Lower leg skin (tissue), 4 donors: ENCODE measurements around the gene CSNK1G1. TPM values are rescaled to one million over a fixed set of nuclear protein-coding genes. Genes with fewer than 3 reads are reported as not detected.

Experiments used
- DNase-seq, 2 donors: peaks; one replicate each; pipeline ENCODE4 v3.0.0-alpha.2; 2019; ENCODE audit warnings: low spot score in 2 of 2
- H3K4me3 ChIP-seq: fragments of 200-600 bp; sonication (generic); 2 replicates; pipeline ENCODE4 v1.5.1; 2017; ENCODE audit warnings: mild to moderate bottlenecking, low read depth; ENCODE audit not compliant: poor library complexity, severe bottlenecking
- POLR2A ChIP-seq, 2 donors: fragments of 450-650 bp; IDR thresholded peaks; one replicate each; pipeline ENCODE4 v1.6.1; 2016 to 2017; ENCODE audit warnings: antibody characterized with exemption in 2 of 2, mild to moderate bottlenecking in 1 of 2, moderate library complexity in 1 of 2
- WGBS, 2 donors: methylation state at CpG; one replicate each; pipeline ENCODE4 v1.1.5; 2018; 5-methylcytosine and 5-hydroxymethylcytosine counted together
- intact Hi-C: fragments of 100-400 bp; cut with DNase I; formaldehyde crosslinking; loops from one replicate; pipeline ENCODE4 v1.15.0; 2023; ENCODE audit warnings: low total_unique reads
- total RNA-seq, 4 donors: library from RNA; depleted of rRNA; stranded (reverse); fragments of >200 nt; gene quantifications; one replicate each; pipeline ENCODE4 v1.1.0, GENCODE V29; 2016
- TF ChIP-seq, protein P1 (sequence below), 3 donors: fragments of 450-650 bp; IDR thresholded peaks; one replicate each; pipeline ENCODE4 v1.5.1; 2016; ENCODE audit warnings: antibody characterized with exemption in 3 of 3, mild to moderate bottlenecking in 3 of 3, moderate library complexity in 2 of 3

CSNK1G1 gene
- total RNA-seq, 4 donors from 2014 or later, result 11.9 to 16.7 (median 14.1) TPM

DNA sequence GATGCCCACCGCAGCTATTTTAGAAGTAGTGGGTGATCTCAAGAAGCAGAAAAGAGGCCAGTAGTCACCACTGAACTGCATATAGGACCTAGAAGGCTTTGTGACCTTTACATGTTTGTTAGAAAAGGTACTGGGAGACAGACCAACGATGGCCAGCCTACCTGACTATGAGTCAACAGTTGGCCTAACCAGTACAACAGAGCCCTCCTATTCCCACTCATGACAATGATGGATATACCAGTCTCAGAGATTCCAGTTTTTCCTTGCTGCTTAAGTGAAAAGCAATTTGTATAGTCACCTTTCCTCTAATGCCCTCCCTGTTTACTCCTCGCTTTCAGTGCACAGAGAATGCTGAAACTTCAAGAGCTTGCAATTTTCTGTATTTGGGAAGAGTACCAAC lies 106.6 kb downstream of the CSNK1G1 start:
- DNase-seq, result no peak
- intact Hi-C loops, result no loop called here
- TF ChIP-seq, protein P1, sequence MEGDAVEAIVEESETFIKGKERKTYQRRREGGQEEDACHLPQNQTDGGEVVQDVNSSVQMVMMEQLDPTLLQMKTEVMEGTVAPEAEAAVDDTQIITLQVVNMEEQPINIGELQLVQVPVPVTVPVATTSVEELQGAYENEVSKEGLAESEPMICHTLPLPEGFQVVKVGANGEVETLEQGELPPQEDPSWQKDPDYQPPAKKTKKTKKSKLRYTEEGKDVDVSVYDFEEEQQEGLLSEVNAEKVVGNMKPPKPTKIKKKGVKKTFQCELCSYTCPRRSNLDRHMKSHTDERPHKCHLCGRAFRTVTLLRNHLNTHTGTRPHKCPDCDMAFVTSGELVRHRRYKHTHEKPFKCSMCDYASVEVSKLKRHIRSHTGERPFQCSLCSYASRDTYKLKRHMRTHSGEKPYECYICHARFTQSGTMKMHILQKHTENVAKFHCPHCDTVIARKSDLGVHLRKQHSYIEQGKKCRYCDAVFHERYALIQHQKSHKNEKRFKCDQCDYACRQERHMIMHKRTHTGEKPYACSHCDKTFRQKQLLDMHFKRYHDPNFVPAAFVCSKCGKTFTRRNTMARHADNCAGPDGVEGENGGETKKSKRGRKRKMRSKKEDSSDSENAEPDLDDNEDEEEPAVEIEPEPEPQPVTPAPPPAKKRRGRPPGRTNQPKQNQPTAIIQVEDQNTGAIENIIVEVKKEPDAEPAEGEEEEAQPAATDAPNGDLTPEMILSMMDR (IDR thresholded peaks at IDR 0.05), result no peak
- no peak for TF ChIP-seq POLR2A (IDR thresholded peaks at IDR 0.05)
- 81 to 89% methylated on average over 3 of the region's 3 CpGs for WGBS, 2 donors
- H3K4me3 ChIP-seq, result no peak overlapping the region

DNA sequence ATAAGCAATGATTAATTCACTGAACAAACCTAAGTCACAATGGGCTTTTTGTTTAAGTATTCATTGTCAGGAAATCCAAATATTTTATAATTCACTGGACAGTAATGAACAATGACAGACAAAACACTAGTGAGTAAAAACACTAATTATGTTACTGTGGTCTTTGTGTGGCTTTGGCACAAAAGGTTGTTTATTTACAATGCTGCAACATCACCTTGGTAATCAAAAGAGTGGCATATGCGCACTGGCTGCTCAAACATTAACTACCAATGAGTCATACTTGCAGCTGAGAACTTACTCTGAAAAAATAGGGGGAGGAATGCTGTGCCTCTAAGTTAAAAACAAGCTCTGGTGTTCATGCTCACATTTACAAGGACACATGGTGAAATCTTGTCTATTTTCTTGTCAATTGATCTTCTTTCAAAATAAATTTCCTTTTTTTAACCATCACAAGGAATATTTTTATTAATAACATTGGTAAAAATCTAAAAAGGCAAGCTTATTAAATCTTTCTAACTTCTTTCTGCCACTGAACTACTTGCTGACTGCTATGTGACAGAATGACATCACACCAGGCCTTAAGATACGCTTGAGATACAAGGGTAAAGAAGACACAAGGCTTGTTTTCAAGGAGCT lies 107.9 kb downstream of the CSNK1G1 start:
- DNase-seq, result no peak
- intact Hi-C loops, result no loop called here
- TF ChIP-seq, protein P1 (IDR thresholded peaks at IDR 0.05), result no peak
- no peak for TF ChIP-seq POLR2A (IDR thresholded peaks at IDR 0.05)
- 28% methylated on average over 2 of the region's 2 CpGs for WGBS, 2 donors
- H3K4me3 ChIP-seq, result no peak overlapping the region

DNA sequence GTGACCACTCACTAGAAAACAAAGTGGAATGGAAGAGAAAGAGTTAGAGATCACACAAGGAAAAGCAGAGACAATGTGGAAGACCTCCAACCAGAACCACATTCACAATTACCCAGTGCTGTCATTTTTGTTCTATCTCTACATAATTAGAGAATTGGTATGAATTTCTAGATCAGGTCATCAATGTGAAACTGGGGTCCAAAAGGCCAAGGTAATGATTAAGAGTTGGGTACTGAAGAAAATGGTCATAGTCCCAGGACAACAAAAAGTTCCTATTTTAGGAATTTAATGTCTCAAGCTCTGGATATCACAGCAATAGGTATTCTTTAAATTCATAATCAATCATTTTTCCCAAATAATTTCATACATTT lies 108.5 kb downstream of the CSNK1G1 start:
- DNase-seq, result no peak
- TF ChIP-seq POLR2A (IDR thresholded peaks at IDR 0.05), result no peak
- TF ChIP-seq, protein P1 (IDR thresholded peaks at IDR 0.05), result no peak
- intact Hi-C loops, result no loop called here
- no peak overlapping the region for H3K4me3 ChIP-seq

DNA sequence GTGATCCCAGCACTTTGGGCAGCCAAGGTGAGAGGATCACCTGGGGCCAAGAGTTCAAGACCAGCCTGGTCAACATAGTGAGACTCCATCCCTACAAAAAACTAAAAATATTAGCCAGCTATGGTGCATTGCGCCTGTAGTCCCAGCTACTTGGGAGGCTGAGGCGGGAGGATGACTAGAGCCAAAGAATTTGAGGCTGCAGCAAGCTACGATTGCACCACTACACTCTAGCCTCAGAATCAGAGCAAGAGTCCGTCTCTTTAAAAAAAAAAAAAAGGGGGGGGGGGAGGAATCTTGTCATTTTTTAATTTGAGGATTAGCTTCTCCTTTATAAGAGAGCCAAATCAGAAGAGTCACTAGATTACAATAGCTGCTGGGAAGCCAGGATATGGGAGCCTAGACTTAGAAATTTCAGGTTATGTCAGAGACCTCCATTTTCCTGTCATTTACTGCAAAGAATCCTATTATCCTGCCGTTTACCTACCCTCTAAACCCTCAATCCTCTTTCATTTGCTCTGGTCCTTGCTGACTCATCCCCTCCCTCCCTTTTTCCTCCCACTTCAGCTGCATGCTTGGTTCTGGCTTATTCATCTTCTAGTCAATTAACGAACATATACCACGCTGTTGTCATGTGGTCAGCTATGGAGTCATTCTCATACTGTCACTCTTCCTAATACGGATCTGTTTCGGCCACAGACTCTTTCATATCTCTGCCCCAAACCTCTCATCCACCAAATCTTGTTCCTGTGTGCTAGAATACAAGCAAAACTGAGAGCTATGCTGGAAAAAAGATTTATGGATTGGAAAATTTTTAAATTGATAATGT lies 109.4 kb downstream of the CSNK1G1 start:
- WGBS, 2 donors, result 66 to 76% methylated on average over 9 of the region's 9 CpGs
- H3K4me3 ChIP-seq, result no peak overlapping the region
- TF ChIP-seq POLR2A (IDR thresholded peaks at IDR 0.05), result no peak
- TF ChIP-seq, protein P1 (IDR thresholded peaks at IDR 0.05), result no peak
- DNase-seq, result no peak
- intact Hi-C loops, result no loop called here

DNA sequence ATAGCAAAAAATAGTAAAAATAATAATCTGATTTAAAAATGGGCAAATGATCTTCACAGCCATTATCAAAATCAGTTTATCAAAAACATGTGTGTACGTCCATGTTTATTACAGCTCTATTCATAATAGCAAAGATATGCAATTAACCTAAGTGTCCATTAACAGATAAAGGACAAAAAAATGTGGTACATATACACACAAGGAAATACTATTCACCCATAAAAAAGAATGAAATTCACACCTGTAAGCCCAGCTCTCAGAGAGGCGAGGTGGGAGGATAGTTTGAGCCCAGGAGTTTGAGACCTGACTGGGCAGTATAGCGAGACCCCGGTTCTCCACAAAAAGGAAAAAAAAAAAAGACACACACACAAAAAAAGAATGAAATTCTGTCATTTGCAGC lies 110.6 kb downstream of the CSNK1G1 start:
- TF ChIP-seq POLR2A (IDR thresholded peaks at IDR 0.05), result no peak
- TF ChIP-seq, protein P1 (IDR thresholded peaks at IDR 0.05), result no peak
- intact Hi-C loops, result no loop called here
- DNase-seq, result no peak
- H3K4me3 ChIP-seq, result no peak overlapping the region
- 96 to 98% methylated on average over 4 of the region's 4 CpGs for WGBS, 2 donors
